GM18517 (cell line): ENCODE measurements around the gene NUP188.

Experiments
- ATAC-seq: cut with Tn5 transposase; IDR thresholded peaks from one replicate; pipeline ENCODE4 v1.9.1; 2021; ENCODE audit warnings: mild to moderate bottlenecking, moderate library complexity; ENCODE audit not compliant: unreplicated experiment

NUP188 gene

GRCh38 chr9:129007035-129007765 is 59.7 kb downstream of the NUP188 start:
- ATAC-seq = no peak

DNA sequence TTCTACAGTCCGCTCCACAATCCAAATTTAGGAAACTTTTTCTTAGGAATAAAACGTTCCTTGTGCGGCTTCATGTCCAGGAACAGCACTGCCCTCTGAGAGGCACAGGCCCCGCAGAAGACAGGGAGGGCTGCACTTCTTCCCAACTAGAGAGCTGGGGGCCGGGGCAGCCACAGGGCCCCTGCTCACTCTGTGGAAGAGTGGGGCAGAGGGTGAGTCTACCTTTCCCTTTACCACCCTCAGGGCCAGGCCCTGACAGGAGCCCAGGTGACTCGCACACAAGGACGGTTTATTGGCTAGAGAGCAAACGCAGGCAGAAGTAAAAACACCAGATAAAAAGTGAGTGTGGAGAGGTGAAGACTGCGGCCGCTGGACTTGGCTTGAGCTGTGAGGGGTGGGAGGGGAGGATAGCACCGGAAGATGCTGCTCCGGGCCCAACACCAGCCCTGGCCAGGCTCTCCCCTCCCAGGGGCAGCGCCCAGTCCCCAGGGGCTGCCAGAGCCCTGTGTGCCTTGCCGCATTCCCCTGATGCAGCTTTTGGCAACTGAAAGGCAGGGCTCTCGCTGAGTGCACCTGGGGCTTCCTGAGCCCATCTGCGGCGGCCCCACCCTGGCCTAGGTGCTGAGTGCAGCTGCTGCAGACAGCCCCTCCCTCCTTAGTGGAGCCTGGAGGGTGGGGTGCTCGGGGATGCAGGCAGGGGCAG is 60.4 kb downstream of the NUP188 start:
- ATAC-seq = no peak

GRCh38 chr9:129008469-129008965 is 61.0 kb downstream of the NUP188 start:
- no peak for ATAC-seq

DNA sequence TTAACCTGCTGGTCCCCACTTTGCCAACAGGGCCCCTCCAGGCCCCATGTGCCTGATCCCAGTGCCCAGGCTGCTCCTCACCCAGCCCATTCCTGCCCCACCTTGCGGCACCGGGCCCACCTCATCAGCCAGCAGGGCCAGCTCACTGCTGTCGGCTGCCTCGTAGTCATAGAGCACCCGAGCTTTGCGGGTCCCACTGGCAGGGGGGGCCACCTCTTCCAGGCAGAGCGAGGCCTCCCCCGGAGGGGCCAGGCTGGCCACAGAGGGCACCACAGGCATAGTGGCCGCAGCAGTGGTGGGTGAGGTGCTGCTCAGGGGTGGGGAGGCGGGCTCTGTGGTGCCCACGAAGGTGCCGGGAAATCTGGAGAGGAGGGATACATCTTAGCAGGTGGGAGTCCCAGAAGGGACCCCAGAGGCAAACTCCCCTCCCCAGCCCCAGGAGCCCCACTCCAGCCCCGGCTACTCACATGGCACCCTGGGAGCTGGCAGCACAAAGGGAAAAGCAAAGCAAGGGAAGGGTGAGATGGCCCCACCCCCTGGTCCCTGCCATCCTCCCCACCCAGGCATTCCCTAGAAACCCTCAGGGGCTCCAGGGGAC is 61.6 kb downstream of the NUP188 start:
- ATAC-seq = no peak

DNA sequence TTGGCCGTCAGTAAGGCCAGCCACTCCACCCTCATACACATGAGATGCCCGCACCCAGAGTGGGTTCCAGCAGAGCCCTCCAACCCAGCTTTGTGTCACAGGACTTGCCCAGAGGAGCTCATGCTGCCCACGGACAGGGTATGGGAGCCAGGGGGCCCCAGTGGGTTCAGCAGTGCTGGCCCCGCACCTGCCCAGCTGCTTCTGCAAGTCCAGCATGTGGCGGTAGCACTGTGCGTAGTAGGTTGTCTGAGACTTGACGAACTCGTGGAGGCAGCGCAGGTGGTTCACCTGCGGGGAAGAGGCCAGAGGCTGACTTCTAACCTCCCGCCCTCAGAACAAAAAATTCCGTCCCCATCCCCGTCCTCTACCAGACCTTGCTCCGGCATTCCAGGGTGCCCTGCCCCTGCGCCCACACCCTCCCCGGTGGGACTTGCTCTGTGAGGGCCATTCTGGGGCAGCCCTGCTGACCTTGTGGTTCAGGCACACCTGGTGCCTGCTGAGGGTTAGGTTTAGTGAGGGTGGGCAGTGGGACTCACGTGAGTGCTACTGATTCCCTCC is 62.2 kb downstream of the NUP188 start:
- ATAC-seq = no peak

- ATAC-seq = no peak
These were observed 62.9 kb downstream of the NUP188 start for GRCh38 chr9:129010267-129010975.

DNA sequence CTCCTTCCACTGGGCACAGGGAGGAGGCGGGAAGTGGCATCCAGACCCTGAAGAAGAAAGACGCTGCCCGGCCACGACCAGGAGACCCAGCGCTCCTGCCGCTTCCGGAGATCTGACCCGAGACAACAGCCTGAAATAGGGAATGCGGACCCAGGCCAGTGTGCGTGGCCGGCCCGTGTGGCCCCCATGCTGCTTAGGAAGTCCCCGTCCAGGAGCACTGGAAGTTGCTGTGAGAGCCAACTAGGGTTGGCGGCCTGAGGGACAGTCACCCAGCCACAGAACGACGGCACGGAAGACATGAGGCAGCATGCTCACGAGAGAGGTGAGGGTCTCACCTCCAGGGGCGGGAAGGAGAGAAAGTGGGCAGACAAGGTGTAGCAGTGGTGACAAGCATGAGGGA is 63.7 kb downstream of the NUP188 start:
- ATAC-seq = no peak

GRCh38 chr9:129011761-129012181 is 64.3 kb downstream of the NUP188 start:
- no peak for ATAC-seq

GRCh38 chr9:129012343-129012742 is 64.8 kb downstream of the NUP188 start:
- no peak for ATAC-seq

GRCh38 chr9:129012893-129013448 is 65.5 kb downstream of the NUP188 start:
- ATAC-seq = no peak

- no peak for ATAC-seq
These were observed 66.2 kb downstream of the NUP188 start for GRCh38 chr9:129013674-129014073.

DNA sequence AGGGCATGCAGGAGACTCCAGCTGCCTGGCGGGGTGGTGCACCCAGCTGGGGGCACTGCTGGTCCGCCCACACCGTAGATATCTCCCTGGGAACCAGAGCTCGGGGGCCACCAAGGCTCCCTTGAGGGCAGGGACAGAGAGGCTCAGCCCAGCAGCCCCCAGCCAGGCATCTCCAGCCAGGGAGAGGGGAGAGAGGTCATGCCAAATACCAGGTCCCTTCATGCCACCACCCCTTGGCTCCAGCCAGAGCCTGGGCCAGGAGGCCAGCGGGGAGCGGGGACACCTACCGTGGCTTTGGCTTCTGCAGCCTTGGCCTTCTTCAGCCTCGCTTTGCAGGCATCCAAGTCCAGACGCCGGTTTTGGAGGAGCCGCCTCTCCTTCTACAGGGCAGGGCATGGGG is 66.6 kb downstream of the NUP188 start:
- ATAC-seq = no peak

- ATAC-seq = no peak
These were observed 67.1 kb downstream of the NUP188 start for GRCh38 chr9:129014608-129015007.

DNA sequence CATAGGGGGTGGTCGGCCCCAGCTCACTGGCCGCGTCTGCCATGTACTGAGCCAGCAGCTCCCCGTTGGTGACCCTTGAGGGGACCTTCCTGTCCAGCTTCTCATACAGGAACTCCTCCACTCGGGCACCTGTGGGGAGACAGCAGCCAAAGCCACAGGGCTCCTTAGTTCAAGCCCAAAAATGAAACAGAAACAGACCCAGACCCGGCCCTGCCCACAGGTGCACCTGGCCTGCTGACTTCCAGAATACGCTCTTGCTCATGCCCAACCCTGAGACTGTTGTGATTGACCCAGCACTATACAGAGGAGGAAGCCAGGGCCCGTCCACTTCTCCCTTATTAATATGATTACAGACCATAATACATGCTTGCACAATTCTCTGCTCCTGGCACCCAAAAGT is 73.6 kb downstream of the NUP188 start:
- peak; percentile 65 for ATAC-seq

- ATAC-seq = no peak
These were observed 74.5 kb downstream of the NUP188 start for GRCh38 chr9:129022037-129022436.

DNA sequence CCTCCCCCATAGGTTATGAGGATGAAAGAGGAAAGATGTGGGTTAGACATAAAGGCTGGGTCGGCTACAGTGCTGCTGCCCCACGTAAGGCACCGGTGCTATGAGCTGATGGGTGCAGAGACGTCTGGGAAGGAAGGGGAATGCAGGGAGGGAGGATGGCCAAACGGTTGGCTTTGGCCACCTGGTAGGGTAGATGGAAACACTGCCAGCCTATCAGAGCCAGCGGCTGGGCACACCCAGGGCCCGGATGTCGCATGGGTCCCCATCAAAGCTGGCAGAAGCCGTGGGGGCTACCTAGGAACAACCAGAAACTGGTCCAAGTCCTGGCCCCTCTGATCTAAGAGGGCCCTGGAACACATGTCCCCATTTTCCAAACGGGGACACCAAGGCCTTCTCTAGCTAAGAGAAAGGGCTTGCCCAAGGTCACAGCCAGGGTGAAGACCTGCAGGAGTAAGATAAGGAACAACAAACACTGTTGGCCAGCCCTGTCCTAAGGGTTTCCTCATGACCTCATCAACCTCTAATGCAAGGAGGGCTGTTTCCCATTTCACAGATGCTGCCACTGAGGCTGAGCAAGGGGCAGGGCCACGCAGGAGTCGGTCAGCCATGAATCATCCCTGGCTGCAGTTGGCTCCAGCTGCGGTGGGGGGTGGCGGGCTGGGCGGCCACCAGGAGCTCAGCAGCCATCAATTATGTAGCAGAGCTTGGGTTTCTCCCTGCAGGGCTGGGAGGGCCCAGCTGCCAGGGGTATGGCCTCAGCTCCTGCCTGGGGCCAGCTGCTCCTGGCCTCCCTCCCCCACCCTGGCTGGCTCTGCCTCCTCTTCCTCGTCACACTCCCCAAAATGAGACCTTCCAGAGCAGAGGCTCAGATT is 75.8 kb downstream of the NUP188 start:
- no peak for ATAC-seq

DNA sequence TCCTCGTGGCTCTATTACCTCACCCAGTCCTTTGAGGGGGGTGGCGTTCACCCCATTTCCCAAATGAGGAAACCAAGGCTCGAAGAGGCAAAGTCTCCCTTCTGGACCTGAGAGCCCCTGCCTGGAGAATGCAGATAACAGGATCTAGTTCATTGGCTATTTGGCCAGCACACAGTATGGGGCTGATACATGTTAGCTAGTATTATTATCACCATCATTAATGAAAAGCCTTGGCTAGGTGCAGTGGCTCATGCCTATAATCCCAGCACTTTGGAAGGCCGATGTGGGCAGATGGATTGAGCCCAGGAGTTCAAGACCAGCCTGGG is 76.4 kb downstream of the NUP188 start:
- no peak for ATAC-seq

DNA sequence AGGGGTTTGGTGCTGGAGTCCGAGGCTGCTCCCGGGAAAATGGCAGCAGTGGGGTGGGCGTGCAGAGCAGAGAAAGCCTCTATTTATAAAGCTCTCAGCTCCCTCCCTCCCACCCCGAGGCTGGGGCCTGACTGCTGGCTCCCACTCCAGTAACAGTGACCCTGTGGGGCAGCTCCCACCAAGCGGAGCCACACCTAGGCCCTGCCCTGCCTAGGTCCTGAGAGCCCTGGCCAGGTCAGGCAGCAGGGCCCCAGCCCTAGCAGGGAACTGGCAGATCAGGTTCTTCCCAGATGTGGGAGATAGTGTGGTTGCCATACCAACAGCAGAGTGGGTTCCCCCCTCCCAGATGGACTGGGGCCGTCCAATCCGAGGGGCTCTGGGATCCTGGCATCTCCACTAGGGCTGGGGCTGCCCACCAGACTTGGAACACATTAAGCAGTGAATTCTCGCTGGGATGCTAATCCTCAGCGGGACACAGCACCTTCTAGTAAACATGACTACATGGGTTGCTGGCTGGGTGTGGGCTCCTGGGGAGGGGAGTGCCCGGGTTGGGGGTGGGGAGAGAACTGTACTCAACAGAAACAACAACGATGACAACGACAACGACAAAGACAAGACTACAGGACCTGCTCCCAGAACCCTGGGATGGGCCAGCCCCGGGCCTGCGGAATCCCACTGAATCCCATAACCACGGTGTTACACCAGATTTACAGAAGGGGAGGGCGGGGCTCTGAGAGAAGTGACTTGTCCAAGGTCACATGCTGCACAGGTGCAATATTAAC is 79.1 kb downstream of the NUP188 start:
- ATAC-seq = no peak

DNA sequence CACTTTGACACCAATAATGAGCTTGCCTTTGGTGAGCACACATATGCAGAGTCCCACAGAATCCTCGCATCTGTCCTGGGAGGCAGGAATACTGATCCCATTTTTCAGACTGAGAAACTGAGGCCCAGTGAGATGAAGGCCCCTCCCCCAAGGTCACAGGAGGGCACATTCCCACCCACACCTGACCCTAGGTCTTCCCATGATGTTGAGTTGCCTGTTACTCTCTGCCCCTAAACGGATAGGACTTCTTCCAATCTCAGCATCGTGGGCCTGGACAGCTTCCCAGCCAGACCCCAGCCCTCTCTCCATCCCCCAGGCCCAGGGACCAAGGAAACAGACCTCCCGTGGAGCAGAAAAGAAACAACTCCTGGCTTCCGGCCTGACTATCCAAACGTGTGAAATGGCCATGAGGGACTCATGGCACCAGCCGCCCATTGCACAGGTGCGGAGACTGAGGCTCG is 79.8 kb downstream of the NUP188 start:
- ATAC-seq = no peak
